Endothelial cell of umbilical vein (primary cell): ENCODE results near the gene FGL2. TPM values are rescaled to one million over a fixed set of nuclear protein-coding genes. Genes with fewer than 3 reads are reported as not detected.

Experiments
- BruUV-seq: library from RNA; stranded (reverse); fragments of 400-500 nt; replicated peaks from 2 replicates; lab custom pipeline; 2021; lab: Mats Ljungman, UMichigan
- CTCF ChIA-PET: fragments of 300-600, 350-600 bp; sonication (Branson Sonifier 250); formaldehyde crosslinking; loops from one replicate; lab custom pipeline; 2021; ENCODE audit warnings: antibody characterized with exemption, inconsistent platforms; lab: Charles Lee
- POLR2A ChIA-PET: fragments of 300-600, 350-600 bp; sonication (Branson Sonifier 250); formaldehyde crosslinking; loops from one replicate; lab custom pipeline; 2021; ENCODE audit warnings: antibody characterized with exemption, inconsistent platforms; lab: Charles Lee
- DNase-seq: peaks from one replicate; pipeline ENCODE4 v3.0.0-alpha.2; 2011; ENCODE audit warnings: low read depth, low spot score
- FAIRE-seq: peaks from 2 replicates; lab custom pipeline; 2011; peaks lifted over from hg19 to GRCh38; lab: Jason Lieb, UNC
- H2AFZ ChIP-seq: 2 replicates; pipeline ENCODE4 v1.6.0; 2012; ENCODE audit warnings: low read depth, low read length, control low read depth, inconsistent platforms
- H3K27ac ChIP-seq: 2 replicates; pipeline ENCODE4 v1.5.1; 2011; ENCODE audit warnings: low read depth, mild to moderate bottlenecking, control low read depth, low read length, moderate library complexity; ENCODE audit not compliant: insufficient read depth
- H3K27me3 ChIP-seq, 2 experiments: 2 replicates each; pipeline versions ENCODE4 v1.6.0 to v1.6.1; 2011; ENCODE audit warnings: low read length in 2 of 2, mixed read lengths in 1 of 2; ENCODE audit not compliant: control insufficient read depth in 2 of 2, insufficient read depth in 2 of 2
- H3K36me3 ChIP-seq, 2 experiments: 2 replicates in 1 of 2; 3 replicates in 1 of 2; pipeline ENCODE4 v1.5.1; 2011; ENCODE audit warnings: low read length in 2 of 2, mild to moderate bottlenecking in 1 of 2, moderate library complexity in 1 of 2; ENCODE audit not compliant: control insufficient read depth in 2 of 2, insufficient read depth in 2 of 2; ENCODE audit errors: extremely low read depth in 1 of 2
- H3K4me1 ChIP-seq: 3 replicates; pipeline ENCODE4 v1.5.1; 2011; ENCODE audit warnings: mild to moderate bottlenecking, low read length; ENCODE audit not compliant: control insufficient read depth, insufficient read depth; ENCODE audit errors: extremely low read depth
- H3K4me2 ChIP-seq: 2 replicates; pipeline ENCODE4 v1.6.1; 2011; ENCODE audit warnings: low read length, control low read depth, mixed read lengths; ENCODE audit not compliant: insufficient read depth
- H3K4me3 ChIP-seq, 3 experiments: fragments of 200-600 bp in 1 of 3; sonication (generic), shearing (Covaris generic) in 1 of 3; replicated peaks in 1 of 3; 2 replicates each; pipeline ENCODE4 v1.5.1; 2011 to 2016; ENCODE audit warnings: control low read depth in 3 of 3, low read length in 3 of 3, mild to moderate bottlenecking in 2 of 3, inconsistent platforms in 1 of 3, low read depth in 1 of 3, moderate library complexity in 1 of 3; ENCODE audit not compliant: insufficient read depth in 1 of 3
- H3K79me2 ChIP-seq: 2 replicates; pipeline ENCODE4 v1.6.0; 2012; ENCODE audit warnings: low read length, inconsistent platforms; ENCODE audit not compliant: control insufficient read depth, insufficient read depth
- H3K9ac ChIP-seq: replicated peaks from 2 replicates; pipeline ENCODE3; 2011; ENCODE audit warnings: low read length, control low read depth; ENCODE audit not compliant: insufficient read depth; ENCODE audit errors: extremely low read depth
- H3K9me1 ChIP-seq: replicated peaks from 3 replicates; pipeline ENCODE4 v1.6.0; 2011; ENCODE audit warnings: mild to moderate bottlenecking, low read length; ENCODE audit not compliant: control insufficient read depth, insufficient read depth; ENCODE audit errors: extremely low read depth
- H3K9me3 ChIP-seq: replicated peaks from 2 replicates; pipeline ENCODE4 v1.5.1; 2012; ENCODE audit warnings: low read length, inconsistent platforms; ENCODE audit not compliant: control insufficient read depth, insufficient read depth
- H4K20me1 ChIP-seq: replicated peaks from 2 replicates; pipeline ENCODE3; 2011; ENCODE audit warnings: mild to moderate bottlenecking, low read length; ENCODE audit not compliant: control insufficient read depth, insufficient read depth; ENCODE audit errors: extremely low read depth
- EZH2 ChIP-seq: IDR thresholded peaks from 2 replicates; pipeline ENCODE4 v1.6.1; 2012; ENCODE audit warnings: borderline replicate concordance, low read depth, mild to moderate bottlenecking, moderate library complexity, low read length, inconsistent platforms; ENCODE audit not compliant: severe bottlenecking
- FOS ChIP-seq: IDR thresholded peaks from 2 replicates; pipeline ENCODE4 v1.6.1; 2011; ENCODE audit warnings: mild to moderate bottlenecking, low read length, moderate library complexity, borderline replicate concordance; ENCODE audit not compliant: insufficient read depth
- GATA2 ChIP-seq: IDR thresholded peaks from 2 replicates; pipeline ENCODE4 v1.7.0; 2011; ENCODE audit warnings: low read depth, mild to moderate bottlenecking, moderate library complexity, mixed read lengths, low read length; ENCODE audit not compliant: insufficient read length, insufficient read depth
- JUN ChIP-seq: IDR thresholded peaks from 2 replicates; pipeline ENCODE4 v1.6.1; 2011; ENCODE audit warnings: borderline replicate concordance, low read depth; ENCODE audit not compliant: insufficient read length, insufficient read depth
- MAX ChIP-seq: IDR thresholded peaks from 2 replicates; pipeline ENCODE4 v1.6.1; 2011; ENCODE audit not compliant: insufficient read depth, insufficient read length
- MYC ChIP-seq: IDR thresholded peaks from one replicate; pipeline ENCODE4 v1.6.1; 2011; ENCODE audit warnings: mild to moderate bottlenecking, low read depth, low read length
- POLR2A ChIP-seq: IDR thresholded peaks from 2 replicates; pipeline ENCODE4 v1.6.1; 2012; ENCODE audit warnings: low read depth, mild to moderate bottlenecking, control low read depth, low read length
- POLR2AphosphoS5 ChIP-seq: IDR thresholded peaks from 2 replicates; pipeline ENCODE4 v1.6.1; 2012; ENCODE audit warnings: low read depth, mild to moderate bottlenecking, control low read depth, low read length, moderate library complexity; ENCODE audit not compliant: insufficient read depth
- dilution Hi-C: fragments of 300-500 bp; cut with MboI; formaldehyde crosslinking; loops from one replicate; pipeline ENCODE4 v1.15.0; 2019; ENCODE audit warnings: low sequenced_read_pairs; ENCODE audit not compliant: extremely low pct_ligation_motif_present
- intact Hi-C: fragments of 100-400 bp; cut with micrococcal nuclease; formaldehyde crosslinking; loops from one replicate; pipeline ENCODE4 v1.10.0; 2022
- polyA plus RNA-seq, 4 experiments: library from polyadenylated mRNA; depleted of rRNA in 3 of 4; stranded (reverse) in 3 of 4; unstranded in 1 of 4; fragments of >200 nt; gene quantifications; 2 replicates each; pipeline versions ENCODE4 v1.2.1 to v1.2.3, GENCODE V29; 2011 to 2012; ENCODE audit warnings: missing spikeins in 1 of 4
- total RNA-seq: library from RNA; stranded (reverse); gene quantifications from 2 replicates; pipeline ENCODE4 v1.2.3, GENCODE V29; 2021
- TF ChIP-seq, protein P1 (sequence below), 2 donors: IDR thresholded peaks; 1 replicate in 1 of 2; 2 replicates in 1 of 2; pipeline ENCODE4 v1.5.1; 2011; ENCODE audit warnings: low read length in 2 of 2, mild to moderate bottlenecking in 2 of 2, moderate library complexity in 2 of 2, control low read depth in 1 of 2, inconsistent platforms in 1 of 2, low read depth in 1 of 2; ENCODE audit not compliant: insufficient read depth in 1 of 2; ENCODE audit errors: extremely low read depth in 1 of 2

FGL2 gene
- total and polyA plus RNA-seq, 2 donors (not counting 3 experiments of a cell fraction or from before 2014, with no cell fraction given), result not detected

- intact Hi-C loops, result no loop called here
- no peak for DNase-seq
- Histone ChIP-seq H3K27ac (no peak overlapping the region), H3K4me2 (no peak overlapping the region), H3K9ac (no peak overlapping the region), H3K4me3 (no peak overlapping the region), H3K27me3 (peaks cover 0 to 2% of the 10 kb centered on the region in 2 experiments), H3K9me1 (no peaks in the 10 kb centered on the region), H3K9me3 (no peaks in the 10 kb centered on the region), H2AFZ (no peak overlapping the region), H3K36me3 (no peaks in the 10 kb centered on the region), H3K4me1 (peaks cover under 1% of the 10 kb centered on the region), H4K20me1 (no peaks in the 10 kb centered on the region), H3K79me2 (no peaks in the 10 kb centered on the region)
- no peak for FAIRE-seq
- no TSS peak for BruUV-seq
- POLR2A ChIA-PET, result no interaction called here
- CTCF ChIA-PET, result interaction anchor here (0.9 to 4.8 kb wide), 23 partner anchors 8 to 165 kb away, joined by 3 to 103 read pairs (median 8); partner anchors contain the start of genes CCDC146 and FGL2
- dilution Hi-C loops, result no loop called here
- TF ChIP-seq GATA2, result no peak
- TF ChIP-seq EZH2, result no peak
- TF ChIP-seq POLR2AphosphoS5, result no peak
- no peak for TF ChIP-seq MYC
- TF ChIP-seq, protein P1, sequence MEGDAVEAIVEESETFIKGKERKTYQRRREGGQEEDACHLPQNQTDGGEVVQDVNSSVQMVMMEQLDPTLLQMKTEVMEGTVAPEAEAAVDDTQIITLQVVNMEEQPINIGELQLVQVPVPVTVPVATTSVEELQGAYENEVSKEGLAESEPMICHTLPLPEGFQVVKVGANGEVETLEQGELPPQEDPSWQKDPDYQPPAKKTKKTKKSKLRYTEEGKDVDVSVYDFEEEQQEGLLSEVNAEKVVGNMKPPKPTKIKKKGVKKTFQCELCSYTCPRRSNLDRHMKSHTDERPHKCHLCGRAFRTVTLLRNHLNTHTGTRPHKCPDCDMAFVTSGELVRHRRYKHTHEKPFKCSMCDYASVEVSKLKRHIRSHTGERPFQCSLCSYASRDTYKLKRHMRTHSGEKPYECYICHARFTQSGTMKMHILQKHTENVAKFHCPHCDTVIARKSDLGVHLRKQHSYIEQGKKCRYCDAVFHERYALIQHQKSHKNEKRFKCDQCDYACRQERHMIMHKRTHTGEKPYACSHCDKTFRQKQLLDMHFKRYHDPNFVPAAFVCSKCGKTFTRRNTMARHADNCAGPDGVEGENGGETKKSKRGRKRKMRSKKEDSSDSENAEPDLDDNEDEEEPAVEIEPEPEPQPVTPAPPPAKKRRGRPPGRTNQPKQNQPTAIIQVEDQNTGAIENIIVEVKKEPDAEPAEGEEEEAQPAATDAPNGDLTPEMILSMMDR (IDR thresholded peaks at IDR 0.05; ENCODE audit: extremely low read depth in 1 of 2, insufficient read depth in 1 of 2, low read depth in 1 of 2, low read length in 2 of 2), result no peak
- TF ChIP-seq POLR2A, result no peak
- no peak for TF ChIP-seq MAX
- TF ChIP-seq JUN, result no peak
- no peak for TF ChIP-seq FOS
Observed at GRCh38 chr7:77246026-77246640, 46.5 kb upstream of the FGL2 start.
